Esophagus (tissue), 2 donors: ENCODE data around the gene TUBGCP3. TPM values are rescaled to one million over a fixed set of nuclear protein-coding genes. Genes with fewer than 3 reads are reported as not detected.

Experiments used
- H3K27ac ChIP-seq, 2 donors: one replicate each; pipeline ENCODE4 v1.5.1; 2013; ENCODE audit warnings: low read depth in 2 of 2, mild to moderate bottlenecking in 2 of 2, inconsistent platforms in 1 of 2, low read length in 1 of 2, moderate library complexity in 1 of 2
- H3K27me3 ChIP-seq, 2 donors: one replicate each; pipeline ENCODE4 v1.6.1; 2013; ENCODE audit warnings: low read length in 2 of 2, control low read depth in 1 of 2, mild to moderate bottlenecking in 1 of 2; ENCODE audit not compliant: insufficient read depth in 2 of 2, control insufficient read depth in 1 of 2
- H3K36me3 ChIP-seq, 2 donors: one replicate each; pipeline ENCODE4 v1.6.1; 2013; ENCODE audit warnings: low read length in 1 of 2; ENCODE audit not compliant: control insufficient read depth in 2 of 2, insufficient read depth in 2 of 2
- H3K4me1 ChIP-seq, 2 donors: one replicate each; pipeline ENCODE4 v1.6.1; 2013; ENCODE audit warnings: low read length in 1 of 2; ENCODE audit not compliant: control insufficient read depth in 2 of 2, insufficient read depth in 2 of 2
- H3K4me3 ChIP-seq, 2 donors: one replicate each; pipeline ENCODE4 v1.5.1; 2013; ENCODE audit warnings: low read length in 2 of 2, mild to moderate bottlenecking in 2 of 2, low read depth in 1 of 2, moderate library complexity in 1 of 2
- H3K9me3 ChIP-seq, 2 donors: one replicate each; pipeline ENCODE4 v1.6.1; 2013; ENCODE audit warnings: mild to moderate bottlenecking in 2 of 2, low read depth in 1 of 2, low read length in 1 of 2, moderate library complexity in 1 of 2; ENCODE audit not compliant: control insufficient read depth in 2 of 2, insufficient read depth in 1 of 2
- WGBS, 2 donors: extraction: QIAGEN DNeasy Blood & Tissue Kit; methylation state at CpG; one replicate each; pipeline ENCODE4 v1.1.7; 2013; 5-methylcytosine and 5-hydroxymethylcytosine counted together
- polyA plus RNA-seq, 2 donors: library from polyadenylated mRNA; stranded (reverse); fragments of 200-250 nt; gene quantifications; one replicate each; pipeline ENCODE4 v1.2.3, GENCODE V29; 2013
- donor health status: healthy with polysubstance abuse.
- donor health status: Bipolar disorder and iron deficiency.

Gene TUBGCP3
- polyA plus RNA-seq, 2 donors: 6.4 to 11.3 TPM

- H3K4me3 ChIP-seq: no peak overlapping the region
- 72 to 79% methylated on average over 3 of the region's 3 CpGs for WGBS, 2 donors
- no peak overlapping the region for H3K27ac ChIP-seq
- no peaks in the 10 kb centered on the region for H3K27me3 ChIP-seq
- H3K36me3 ChIP-seq: peaks cover 7 to 25% of the 10 kb centered on the region in 2 donors
- H3K4me1 ChIP-seq: no peaks in the 10 kb centered on the region
- peaks cover 0 to 3% of the 10 kb centered on the region in 2 donors for H3K9me3 ChIP-seq
Observed at GRCh38 chr13:112545856-112546255, 42.1 kb downstream of the TUBGCP3 start.

GRCh38 chr13:112532837-112533745 lies 54.9 kb downstream of the TUBGCP3 start:
- 83 to 85% methylated on average over 13 of the region's 13 CpGs for WGBS, 2 donors
- H3K36me3 ChIP-seq: peaks cover 0 to 4% of the 10 kb centered on the region in 2 donors
- no peak overlapping the region for H3K4me3 ChIP-seq
- no peak overlapping the region for H3K27ac ChIP-seq
- H3K9me3 ChIP-seq: no peaks in the 10 kb centered on the region
- H3K27me3 ChIP-seq: no peaks in the 10 kb centered on the region
- H3K4me1 ChIP-seq: no peaks in the 10 kb centered on the region

- Histone ChIP-seq H3K36me3 (peaks cover 4% of the 10 kb centered on the region in 2 donors), H3K27me3 (no peaks in the 10 kb centered on the region), H3K4me1 (no peaks in the 10 kb centered on the region), H3K9me3 (peaks cover 0 to 2% of the 10 kb centered on the region in 2 donors), H3K4me3 (no peak overlapping the region), H3K27ac (no peak overlapping the region)
- whole genome bisulfite sequencing, 2 donors: 77 to 78% methylated on average over 12 of the region's 12 CpGs
Observed at GRCh38 chr13:112531263-112531794, 56.6 kb downstream of the TUBGCP3 start.

- 71% methylated on average over 2 of the region's 2 CpGs for WGBS, 2 donors
- no peak overlapping the region for H3K27ac ChIP-seq
- no peaks in the 10 kb centered on the region for H3K27me3 ChIP-seq
- peaks cover 4 to 9% of the 10 kb centered on the region in 2 donors for H3K36me3 ChIP-seq
- H3K9me3 ChIP-seq: peaks cover 0 to 4% of the 10 kb centered on the region in 2 donors
- no peaks in the 10 kb centered on the region for H3K4me1 ChIP-seq
- no peak overlapping the region for H3K4me3 ChIP-seq
Observed at GRCh38 chr13:112530861-112531260, 57.1 kb downstream of the TUBGCP3 start.

GRCh38 chr13:112529216-112529615 lies 58.7 kb downstream of the TUBGCP3 start:
- Histone ChIP-seq H3K4me1 (no peaks in the 10 kb centered on the region), H3K36me3 (peaks cover 4 to 11% of the 10 kb centered on the region in 2 donors), H3K9me3 (peaks cover 0 to 4% of the 10 kb centered on the region in 2 donors), H3K27me3 (no peaks in the 10 kb centered on the region), H3K27ac (no peak overlapping the region), H3K4me3 (no peak overlapping the region)
- WGBS, 2 donors: 87 to 92% methylated on average over 8 of the region's 8 CpGs

- Histone ChIP-seq H3K36me3 (peaks cover 10 to 11% of the 10 kb centered on the region in 2 donors), H3K4me3 (no peak overlapping the region), H3K27me3 (no peaks in the 10 kb centered on the region), H3K9me3 (peaks cover 0 to 4% of the 10 kb centered on the region in 2 donors), H3K27ac (no peak overlapping the region), H3K4me1 (no peaks in the 10 kb centered on the region)
- 97 to 98% methylated on average over 9 of the region's 9 CpGs for WGBS, 2 donors
Observed at GRCh38 chr13:112526146-112526853, 61.7 kb downstream of the TUBGCP3 start.

- Histone ChIP-seq H3K4me1 (no peaks in the 10 kb centered on the region), H3K4me3 (no peak overlapping the region), H3K36me3 (peaks cover 10 to 11% of the 10 kb centered on the region in 2 donors), H3K27ac (no peak overlapping the region), H3K9me3 (peaks cover 0 to 4% of the 10 kb centered on the region in 2 donors), H3K27me3 (no peaks in the 10 kb centered on the region)
- WGBS, 2 donors: 93 to 95% methylated on average over 7 of the region's 7 CpGs
Observed at GRCh38 chr13:112525356-112525945, 62.5 kb downstream of the TUBGCP3 start.

- H3K4me3 ChIP-seq: no peak overlapping the region
- H3K27me3 ChIP-seq: no peaks in the 10 kb centered on the region
- no peak overlapping the region for H3K27ac ChIP-seq
- peaks cover 0 to 4% of the 10 kb centered on the region in 2 donors for H3K9me3 ChIP-seq
- WGBS, 2 donors: 90 to 91% methylated on average over 5 of the region's 5 CpGs
- no peaks in the 10 kb centered on the region for H3K4me1 ChIP-seq
- H3K36me3 ChIP-seq: peaks cover 10 to 18% of the 10 kb centered on the region in 2 donors
Observed at GRCh38 chr13:112522578-112522977, 65.4 kb downstream of the TUBGCP3 start.

GRCh38 chr13:112521073-112521685 lies 66.8 kb downstream of the TUBGCP3 start:
- H3K27me3 ChIP-seq: no peaks in the 10 kb centered on the region
- no peak overlapping the region for H3K27ac ChIP-seq
- H3K9me3 ChIP-seq: peaks cover 0 to under 1% of the 10 kb centered on the region in 2 donors
- H3K36me3 ChIP-seq: peaks cover 10 to 14% of the 10 kb centered on the region in 2 donors
- no peaks in the 10 kb centered on the region for H3K4me1 ChIP-seq
- WGBS, 2 donors: 90 to 93% methylated on average over 3 of the region's 3 CpGs
- H3K4me3 ChIP-seq: no peak overlapping the region
